ENCODE data around the gene HEXD.
"Not testable (repeated sequence)": the region's sequence is repeated elsewhere in the genome, so short reads cannot be mapped to it uniquely, and the experiment has no call there.

Gene HEXD

GRCh38 chr17:82439829-82440365 is 21.8 kb downstream of the HEXD start:
- DNase-seq, result no peak

- DNase-seq, result peak in 3 of 56 donors; percentile 6 to 46 (median 19)
Measured at GRCh38 chr17:82440469-82440981, 22.4 kb downstream of the HEXD start.

GRCh38 chr17:82440991-82441627 is 23.0 kb downstream of the HEXD start:
- peak in 6 of 56 donors; percentile 13 to 46 (median 24) for DNase-seq

GRCh38 chr17:82441691-82442487 is 23.7 kb downstream of the HEXD start:
- no peak for DNase-seq

- DNase-seq, result no peak
Measured at GRCh38 chr17:82442643-82443464, 24.7 kb downstream of the HEXD start.

- peak in 3 of 56 donors; percentile 11 to 60 (median 33) for DNase-seq
Measured at GRCh38 chr17:82443465-82444283, 25.5 kb downstream of the HEXD start.

GRCh38 chr17:82444284-82444893 is 26.2 kb downstream of the HEXD start:
- DNase-seq, result no peak

- peak in 7 of 56 donors; percentile 5 to 63 (median 23) for DNase-seq
Measured at GRCh38 chr17:82444941-82445521, 26.9 kb downstream of the HEXD start.

- no peak for DNase-seq
Measured at GRCh38 chr17:82445542-82445941, 27.4 kb downstream of the HEXD start.

GRCh38 chr17:82446124-82446523 is 28.0 kb downstream of the HEXD start:
- no peak for DNase-seq

GRCh38 chr17:82446649-82447048 is 28.5 kb downstream of the HEXD start:
- DNase-seq, result no peak

GRCh38 chr17:82447876-82448275 is 29.7 kb downstream of the HEXD start:
- DNase-seq, result no peak

- DNase-seq, result no peak
Measured at GRCh38 chr17:82449131-82449882, 31.2 kb downstream of the HEXD start.

GRCh38 chr17:82449883-82450356 is 31.8 kb downstream of the HEXD start:
- DNase-seq, result no peak

- DNase-seq, result peak in 54 of 56 donors; percentile 44 to 96 (median 88)
Measured at GRCh38 chr17:82450357-82451106, 32.4 kb downstream of the HEXD start, which contains the start of gene CYBC1. Gene CYBC1 (minus strand): TSS chr17:82450752. CDS start chr17:82449254, 1,498 bp downstream.

GRCh38 chr17:82452162-82452561 is 34.0 kb downstream of the HEXD start:
- no peak for DNase-seq

GRCh38 chr17:82453151-82453550 is 35.0 kb downstream of the HEXD start:
- not testable (repeated sequence) for DNase-seq

- DNase-seq, result not testable (repeated sequence)
Measured at GRCh38 chr17:82453706-82454105, 35.6 kb downstream of the HEXD start.
